Neural progenitor cell (in vitro differentiated cells): Measurements from ENCODE around the gene NCOA1. TPM values are rescaled to one million over a fixed set of nuclear protein-coding genes. Genes with fewer than 3 reads are reported as not detected.

ENCODE experiments used
- DNase-seq: peaks from one replicate; pipeline ENCODE4 v3.0.0-alpha.2; 2016; ENCODE audit warnings: low spot score
- H2AFZ ChIP-seq: fragments of 200-600 bp; sonication (generic); replicated peaks from 2 replicates; pipeline ENCODE4 v1.6.1; 2016; ENCODE audit warnings: antibody characterized with exemption
- H3F3A ChIP-seq: fragments of 200-600 bp; sonication (generic); 2 replicates; pipeline ENCODE4 v1.6.1; 2016; ENCODE audit warnings: antibody characterized with exemption, low read depth
- H3K27ac ChIP-seq: fragments of 200-600 bp; sonication (generic); 2 replicates; pipeline ENCODE4 v1.5.1; 2016; ENCODE audit warnings: mild to moderate bottlenecking
- H3K27me3 ChIP-seq: fragments of 200-600 bp; sonication (generic); 2 replicates; pipeline ENCODE4 v1.6.1; 2016; ENCODE audit warnings: mild to moderate bottlenecking, moderate library complexity
- H3K36me3 ChIP-seq: fragments of 200-600 bp; sonication (generic); 2 replicates; pipeline ENCODE4 v1.5.1; 2016
- H3K4me1 ChIP-seq: fragments of 200-600 bp; sonication (generic); 2 replicates; pipeline ENCODE4 v1.6.1; 2016; ENCODE audit warnings: mixed run types
- H3K4me2 ChIP-seq: fragments of 200-600 bp; sonication (generic); 2 replicates; pipeline ENCODE4 v1.6.1; 2016
- H3K4me3 ChIP-seq: fragments of 200-600 bp; sonication (generic); 2 replicates; pipeline ENCODE4 v1.5.1; 2016
- H3K79me2 ChIP-seq: fragments of 200-600 bp; sonication (generic); 2 replicates; pipeline ENCODE4 v1.6.1; 2016; ENCODE audit warnings: low read depth
- H3K9ac ChIP-seq: fragments of 200-600 bp; sonication (generic); 2 replicates; pipeline ENCODE4 v1.6.1; 2016
- H3K9me3 ChIP-seq: fragments of 200-600 bp; sonication (generic); 2 replicates; pipeline ENCODE4 v1.5.1; 2016; ENCODE audit warnings: low read depth
- H4K20me1 ChIP-seq: fragments of 200-600 bp; sonication (generic); 2 replicates; pipeline ENCODE4 v1.6.1; 2016; ENCODE audit warnings: low read depth
- H3K27ac Mint-ChIP-seq: 3 replicates; pipeline ENCODE4 v1.8.0; 2021; ENCODE audit warnings: mixed read lengths
- H3K27me3 Mint-ChIP-seq: 2 replicates; pipeline ENCODE4 v1.8.0; 2022; ENCODE audit warnings: low read depth, mild to moderate bottlenecking, inconsistent platforms, moderate library complexity, mixed read lengths; ENCODE audit not compliant: insufficient read depth
- H3K36me3 Mint-ChIP-seq: 3 replicates; pipeline ENCODE4 v1.8.0; 2021; ENCODE audit warnings: mixed read lengths
- H3K4me1 Mint-ChIP-seq: 3 replicates; pipeline ENCODE4 v1.8.0; 2021; ENCODE audit warnings: mixed read lengths
- H3K4me3 Mint-ChIP-seq: 3 replicates; pipeline ENCODE4 v1.8.0; 2021; ENCODE audit warnings: mild to moderate bottlenecking, moderate library complexity, mixed read lengths
- H3K9me3 Mint-ChIP-seq: 3 replicates; pipeline ENCODE4 v1.8.0; 2020; ENCODE audit warnings: mixed read lengths
- EZH2 ChIP-seq: fragments of 200-600 bp; sonication (generic); IDR thresholded peaks from 2 replicates; pipeline ENCODE4 v1.6.1; 2017; ENCODE audit warnings: antibody characterized with exemption, mild to moderate bottlenecking, moderate library complexity
- EZH2phosphoT487 ChIP-seq: fragments of 200-600 bp; sonication (generic); IDR thresholded peaks from 2 replicates; pipeline ENCODE4 v1.6.1; 2017; ENCODE audit warnings: antibody characterized with exemption
- total RNA-seq: library from RNA; depleted of rRNA; stranded (reverse); fragments of >200 nt; gene quantifications from 2 replicates; pipeline ENCODE4 v1.2.3, GENCODE V29; 2015; ENCODE audit warnings: low replicate concordance
- TF ChIP-seq, protein P1 (sequence below): fragments of 200-600 bp; sonication (generic); IDR thresholded peaks from 2 replicates; pipeline ENCODE4 v1.5.1; 2017; ENCODE audit warnings: antibody characterized with exemption, mild to moderate bottlenecking

Gene NCOA1
- total RNA-seq, 1 donor from 2014 or later: 29.3 TPM

DNA sequence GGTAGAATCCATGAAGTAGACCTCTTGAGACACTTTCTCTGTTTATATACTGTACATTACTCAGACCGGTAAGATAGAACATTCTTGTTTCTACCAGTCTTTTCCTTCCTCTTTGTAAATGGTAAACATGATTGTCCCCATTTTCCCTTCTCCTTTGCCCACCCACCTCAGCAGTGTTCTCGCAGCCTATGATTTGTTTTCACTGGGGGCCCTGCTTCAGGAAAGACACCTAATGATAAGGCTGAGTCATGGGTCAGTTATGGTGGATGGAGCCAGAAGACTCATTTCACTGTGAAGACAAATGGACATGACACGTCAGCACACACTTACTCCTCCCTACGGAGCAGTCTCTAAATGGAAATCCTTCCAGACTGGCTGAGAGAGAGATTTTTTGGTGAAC is 325.8 kb downstream of the NCOA1 start:
- Histone ChIP-seq H3K36me3 (peaks cover 8% of the 10 kb centered on the region), H2AFZ (no peak overlapping the region), H3K4me3 (no peak overlapping the region), H3K4me1 (peaks cover 13% of the 10 kb centered on the region), H3K9ac (no peak overlapping the region), H3K27me3 (no peaks in the 10 kb centered on the region), H3K4me2 (no peak overlapping the region), H3K9me3 (no peaks in the 10 kb centered on the region), H3K79me2 (peaks cover 34% of the 10 kb centered on the region), H3F3A (peaks cover 16% of the 10 kb centered on the region), H3K27ac (no peak overlapping the region), H4K20me1 (peaks cover 10% of the 10 kb centered on the region)
- Mint-ChIP-seq H3K27me3 (peaks cover 3% of the 10 kb centered on the region), H3K36me3 (peaks cover 48% of the 10 kb centered on the region), H3K4me3 (no peak overlapping the region), H3K4me1 (peaks cover 15% of the 10 kb centered on the region), H3K9me3 (peaks cover under 1% of the 10 kb centered on the region), H3K27ac (no peak overlapping the region)
- no peak for DNase-seq
- TF ChIP-seq EZH2phosphoT487 (no peak), EZH2 (no peak)
- TF ChIP-seq, protein P1, sequence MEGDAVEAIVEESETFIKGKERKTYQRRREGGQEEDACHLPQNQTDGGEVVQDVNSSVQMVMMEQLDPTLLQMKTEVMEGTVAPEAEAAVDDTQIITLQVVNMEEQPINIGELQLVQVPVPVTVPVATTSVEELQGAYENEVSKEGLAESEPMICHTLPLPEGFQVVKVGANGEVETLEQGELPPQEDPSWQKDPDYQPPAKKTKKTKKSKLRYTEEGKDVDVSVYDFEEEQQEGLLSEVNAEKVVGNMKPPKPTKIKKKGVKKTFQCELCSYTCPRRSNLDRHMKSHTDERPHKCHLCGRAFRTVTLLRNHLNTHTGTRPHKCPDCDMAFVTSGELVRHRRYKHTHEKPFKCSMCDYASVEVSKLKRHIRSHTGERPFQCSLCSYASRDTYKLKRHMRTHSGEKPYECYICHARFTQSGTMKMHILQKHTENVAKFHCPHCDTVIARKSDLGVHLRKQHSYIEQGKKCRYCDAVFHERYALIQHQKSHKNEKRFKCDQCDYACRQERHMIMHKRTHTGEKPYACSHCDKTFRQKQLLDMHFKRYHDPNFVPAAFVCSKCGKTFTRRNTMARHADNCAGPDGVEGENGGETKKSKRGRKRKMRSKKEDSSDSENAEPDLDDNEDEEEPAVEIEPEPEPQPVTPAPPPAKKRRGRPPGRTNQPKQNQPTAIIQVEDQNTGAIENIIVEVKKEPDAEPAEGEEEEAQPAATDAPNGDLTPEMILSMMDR: no peak

GRCh38 chr2:24818721-24819167 is 327.7 kb downstream of the NCOA1 start:
- no peak for DNase-seq
- H3K4me1 Mint-ChIP-seq: peaks cover 26% of the 10 kb centered on the region
- TF ChIP-seq, protein P1: no peak
- TF ChIP-seq EZH2 (no peak), EZH2phosphoT487 (no peak)
- no peak overlapping the region for H3K9ac ChIP-seq
- H3K27ac Mint-ChIP-seq: no peak overlapping the region
- H3K36me3 Mint-ChIP-seq: peaks cover 53% of the 10 kb centered on the region
- peaks cover 3% of the 10 kb centered on the region for H3K27me3 Mint-ChIP-seq
- H3K79me2 ChIP-seq: peaks cover 24% of the 10 kb centered on the region
- H2AFZ ChIP-seq: no peak overlapping the region
- peaks cover 25% of the 10 kb centered on the region for H3K4me1 ChIP-seq
- H4K20me1 ChIP-seq: peaks cover 10% of the 10 kb centered on the region
- H3K27ac ChIP-seq: no peak overlapping the region
- no peak overlapping the region for H3K4me3 ChIP-seq
- H3K27me3 ChIP-seq: no peaks in the 10 kb centered on the region
- peaks cover 28% of the 10 kb centered on the region for H3F3A ChIP-seq
- no peaks in the 10 kb centered on the region for H3K9me3 Mint-ChIP-seq
- peaks cover 8% of the 10 kb centered on the region for H3K36me3 ChIP-seq
- no peaks in the 10 kb centered on the region for H3K9me3 ChIP-seq
- no peak overlapping the region for H3K4me3 Mint-ChIP-seq
- no peak overlapping the region for H3K4me2 ChIP-seq

- Histone ChIP-seq H3F3A (peaks cover 28% of the 10 kb centered on the region), H4K20me1 (peaks cover 10% of the 10 kb centered on the region), H2AFZ (no peak overlapping the region), H3K4me2 (no peak overlapping the region), H3K79me2 (peaks cover 17% of the 10 kb centered on the region), H3K9me3 (no peaks in the 10 kb centered on the region), H3K4me1 (peaks cover 25% of the 10 kb centered on the region), H3K9ac (no peak overlapping the region), H3K36me3 (peaks cover 8% of the 10 kb centered on the region), H3K27me3 (no peaks in the 10 kb centered on the region), H3K4me3 (no peak overlapping the region), H3K27ac (no peak overlapping the region)
- Mint-ChIP-seq H3K4me3 (no peak overlapping the region), H3K4me1 (peaks cover 29% of the 10 kb centered on the region), H3K36me3 (peaks cover 54% of the 10 kb centered on the region), H3K27ac (no peak overlapping the region), H3K9me3 (no peaks in the 10 kb centered on the region), H3K27me3 (peaks cover 8% of the 10 kb centered on the region)
- TF ChIP-seq EZH2phosphoT487 (no peak), EZH2 (no peak)
- TF ChIP-seq, protein P1: no peak
- DNase-seq: no peak
These were observed 328.6 kb downstream of the NCOA1 start for GRCh38 chr2:24819442-24820174.
